Upper lobe of left lung (tissue), 4 donors: ENCODE data around the gene GRB10.

Source experiments
- EP300 ChIP-seq, 4 donors: sonication (generic); formaldehyde crosslinking; IDR thresholded peaks; one replicate each; pipeline ENCODE4 v1.5.1; 2017; ENCODE audit warnings: antibody characterized with exemption in 4 of 4, control low read depth in 2 of 4
- POLR2A ChIP-seq, 4 donors: fragments of 450-650 bp; IDR thresholded peaks; one replicate each; pipeline ENCODE4 v1.5.1; 2016 to 2017; ENCODE audit warnings: antibody characterized with exemption in 4 of 4, mild to moderate bottlenecking in 2 of 4

DNA sequence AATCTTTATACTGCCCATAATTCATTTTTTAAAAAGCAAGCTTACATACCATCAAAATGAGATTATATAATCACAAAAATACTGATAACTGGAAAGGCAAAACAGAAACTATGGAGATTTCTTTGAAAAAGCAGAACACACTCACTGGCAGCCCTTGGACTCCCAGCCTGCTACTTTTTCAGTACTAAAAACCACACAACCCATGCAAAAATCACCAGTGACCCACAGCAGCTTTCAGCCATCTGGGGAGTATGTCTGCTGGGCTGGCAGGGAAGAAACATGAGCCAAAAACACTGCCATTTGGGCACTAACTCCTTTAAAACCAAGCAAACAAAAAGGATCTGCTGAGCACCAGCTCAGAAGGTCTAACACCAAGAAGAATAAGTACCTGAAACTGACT is 137.5 kb downstream of the GRB10 start:
- TF ChIP-seq POLR2A (IDR thresholded peaks at IDR 0.05) (no peak), EP300 (IDR thresholded peaks at IDR 0.05) (no peak)
